Neural progenitor cell (in vitro differentiated cells): Measurements from ENCODE around the gene MAGI2. TPM values are rescaled to one million over a fixed set of nuclear protein-coding genes. Genes with fewer than 3 reads are reported as not detected.

Experiments used
- DNase-seq: peaks from one replicate; pipeline ENCODE4 v3.0.0-alpha.2; 2016; ENCODE audit warnings: low spot score
- H2AFZ ChIP-seq: fragments of 200-600 bp; sonication (generic); replicated peaks from 2 replicates; pipeline ENCODE4 v1.6.1; 2016; ENCODE audit warnings: antibody characterized with exemption
- H3F3A ChIP-seq: fragments of 200-600 bp; sonication (generic); 2 replicates; pipeline ENCODE4 v1.6.1; 2016; ENCODE audit warnings: antibody characterized with exemption, low read depth
- H3K27ac ChIP-seq: fragments of 200-600 bp; sonication (generic); 2 replicates; pipeline ENCODE4 v1.5.1; 2016; ENCODE audit warnings: mild to moderate bottlenecking
- H3K27me3 ChIP-seq: fragments of 200-600 bp; sonication (generic); 2 replicates; pipeline ENCODE4 v1.6.1; 2016; ENCODE audit warnings: mild to moderate bottlenecking, moderate library complexity
- H3K36me3 ChIP-seq: fragments of 200-600 bp; sonication (generic); 2 replicates; pipeline ENCODE4 v1.5.1; 2016
- H3K4me1 ChIP-seq: fragments of 200-600 bp; sonication (generic); 2 replicates; pipeline ENCODE4 v1.6.1; 2016; ENCODE audit warnings: mixed run types
- H3K4me2 ChIP-seq: fragments of 200-600 bp; sonication (generic); 2 replicates; pipeline ENCODE4 v1.6.1; 2016
- H3K4me3 ChIP-seq: fragments of 200-600 bp; sonication (generic); 2 replicates; pipeline ENCODE4 v1.5.1; 2016
- H3K79me2 ChIP-seq: fragments of 200-600 bp; sonication (generic); 2 replicates; pipeline ENCODE4 v1.6.1; 2016; ENCODE audit warnings: low read depth
- H3K9ac ChIP-seq: fragments of 200-600 bp; sonication (generic); 2 replicates; pipeline ENCODE4 v1.6.1; 2016
- H3K9me3 ChIP-seq: fragments of 200-600 bp; sonication (generic); 2 replicates; pipeline ENCODE4 v1.5.1; 2016; ENCODE audit warnings: low read depth
- H4K20me1 ChIP-seq: fragments of 200-600 bp; sonication (generic); 2 replicates; pipeline ENCODE4 v1.6.1; 2016; ENCODE audit warnings: low read depth
- H3K27ac Mint-ChIP-seq: 3 replicates; pipeline ENCODE4 v1.8.0; 2021; ENCODE audit warnings: mixed read lengths
- H3K27me3 Mint-ChIP-seq: 2 replicates; pipeline ENCODE4 v1.8.0; 2022; ENCODE audit warnings: low read depth, mild to moderate bottlenecking, inconsistent platforms, moderate library complexity, mixed read lengths; ENCODE audit not compliant: insufficient read depth
- H3K36me3 Mint-ChIP-seq: 3 replicates; pipeline ENCODE4 v1.8.0; 2021; ENCODE audit warnings: mixed read lengths
- H3K4me1 Mint-ChIP-seq: 3 replicates; pipeline ENCODE4 v1.8.0; 2021; ENCODE audit warnings: mixed read lengths
- H3K4me3 Mint-ChIP-seq: 3 replicates; pipeline ENCODE4 v1.8.0; 2021; ENCODE audit warnings: mild to moderate bottlenecking, moderate library complexity, mixed read lengths
- H3K9me3 Mint-ChIP-seq: 3 replicates; pipeline ENCODE4 v1.8.0; 2020; ENCODE audit warnings: mixed read lengths
- CTCF ChIP-seq: fragments of 200-600 bp; sonication (generic); IDR thresholded peaks from 2 replicates; pipeline ENCODE4 v1.5.1; 2017; ENCODE audit warnings: antibody characterized with exemption, mild to moderate bottlenecking
- EZH2 ChIP-seq: fragments of 200-600 bp; sonication (generic); IDR thresholded peaks from 2 replicates; pipeline ENCODE4 v1.6.1; 2017; ENCODE audit warnings: antibody characterized with exemption, mild to moderate bottlenecking, moderate library complexity
- EZH2phosphoT487 ChIP-seq: fragments of 200-600 bp; sonication (generic); IDR thresholded peaks from 2 replicates; pipeline ENCODE4 v1.6.1; 2017; ENCODE audit warnings: antibody characterized with exemption
- total RNA-seq: library from RNA; depleted of rRNA; stranded (reverse); fragments of >200 nt; gene quantifications from 2 replicates; pipeline ENCODE4 v1.2.3, GENCODE V29; 2015; ENCODE audit warnings: low replicate concordance

The MAGI2 gene
- total RNA-seq, 1 donor from 2014 or later, result 5.8 TPM

- no peaks in the 10 kb centered on the region for H3K27me3 Mint-ChIP-seq
- no peaks in the 10 kb centered on the region for H3K27me3 ChIP-seq
These were observed 548.0 kb downstream of the MAGI2 start for GRCh38 chr7:78905436-78905835.

GRCh38 chr7:78904983-78905382 is 548.5 kb downstream of the MAGI2 start:
- H3K36me3 Mint-ChIP-seq, result no peaks in the 10 kb centered on the region
- TF ChIP-seq CTCF (no peak), EZH2 (no peak), EZH2phosphoT487 (no peak)
- H3K9me3 ChIP-seq, result no peaks in the 10 kb centered on the region
- no peaks in the 10 kb centered on the region for H3K36me3 ChIP-seq
- peaks cover 9% of the 10 kb centered on the region for H3K4me1 Mint-ChIP-seq
- no peaks in the 10 kb centered on the region for H3K27me3 ChIP-seq
- H3F3A ChIP-seq, result no peaks in the 10 kb centered on the region
- no peak overlapping the region for H3K4me3 ChIP-seq
- no peaks in the 10 kb centered on the region for H4K20me1 ChIP-seq
- peaks cover 7% of the 10 kb centered on the region for H3K4me1 ChIP-seq
- no peak overlapping the region for H3K4me2 ChIP-seq
- H3K27ac Mint-ChIP-seq, result no peak overlapping the region
- H3K4me3 Mint-ChIP-seq, result no peak overlapping the region
- no peak overlapping the region for H3K9ac ChIP-seq
- DNase-seq, result no peak
- H3K27me3 Mint-ChIP-seq, result no peaks in the 10 kb centered on the region
- H3K79me2 ChIP-seq, result no peaks in the 10 kb centered on the region
- H3K27ac ChIP-seq, result no peak overlapping the region
- no peaks in the 10 kb centered on the region for H3K9me3 Mint-ChIP-seq
- H2AFZ ChIP-seq, result no peak overlapping the region

More at GRCh38 chr7:78905436-78905835, 548.0 kb downstream of the MAGI2 start:
- no peaks in the 10 kb centered on the region for H3K9me3 Mint-ChIP-seq
- H3K27ac Mint-ChIP-seq, result no peak overlapping the region
- no peak overlapping the region for H3K27ac ChIP-seq
- no peak overlapping the region for H2AFZ ChIP-seq
- no peak overlapping the region for H3K4me2 ChIP-seq
- H3F3A ChIP-seq, result no peaks in the 10 kb centered on the region
- no peak for DNase-seq
- H3K4me1 ChIP-seq, result peaks cover 5% of the 10 kb centered on the region
- H3K4me3 Mint-ChIP-seq, result no peak overlapping the region
- no peaks in the 10 kb centered on the region for H3K36me3 ChIP-seq
- H4K20me1 ChIP-seq, result no peaks in the 10 kb centered on the region
- no peaks in the 10 kb centered on the region for H3K9me3 ChIP-seq
- no peak overlapping the region for H3K9ac ChIP-seq
- peaks cover 9% of the 10 kb centered on the region for H3K4me1 Mint-ChIP-seq
- H3K79me2 ChIP-seq, result no peaks in the 10 kb centered on the region
- TF ChIP-seq EZH2phosphoT487 (no peak), CTCF (no peak)
- H3K36me3 Mint-ChIP-seq, result no peaks in the 10 kb centered on the region
- H3K4me3 ChIP-seq, result no peak overlapping the region

- no peak overlapping the region for H3K4me2 ChIP-seq
- no peak overlapping the region for H3K27ac Mint-ChIP-seq
These were observed 551.9 kb downstream of the MAGI2 start for GRCh38 chr7:78901566-78901965.

More at GRCh38 chr7:78901566-78901965, 551.9 kb downstream of the MAGI2 start:
- H3K27me3 Mint-ChIP-seq, result no peaks in the 10 kb centered on the region
- no peaks in the 10 kb centered on the region for H3F3A ChIP-seq
- H3K4me3 ChIP-seq, result no peak overlapping the region
- H3K36me3 Mint-ChIP-seq, result no peaks in the 10 kb centered on the region
- H3K4me1 Mint-ChIP-seq, result peaks cover 5% of the 10 kb centered on the region
- no peak overlapping the region for H3K27ac ChIP-seq
- H3K4me1 ChIP-seq, result peaks cover 9% of the 10 kb centered on the region
- H3K9me3 Mint-ChIP-seq, result no peaks in the 10 kb centered on the region
- H3K4me3 Mint-ChIP-seq, result no peak overlapping the region
- no peaks in the 10 kb centered on the region for H4K20me1 ChIP-seq
- no peaks in the 10 kb centered on the region for H3K9me3 ChIP-seq
- H3K27me3 ChIP-seq, result no peaks in the 10 kb centered on the region
- TF ChIP-seq CTCF (no peak), EZH2 (no peak), EZH2phosphoT487 (no peak)
- DNase-seq, result no peak
- H3K79me2 ChIP-seq, result no peaks in the 10 kb centered on the region
- no peak overlapping the region for H2AFZ ChIP-seq
- no peak overlapping the region for H3K9ac ChIP-seq
- H3K36me3 ChIP-seq, result no peaks in the 10 kb centered on the region
